KMS-11 (cell line): Measurements from ENCODE around the gene BDH1.

Experiments used
- H2AFZ ChIP-seq: fragments of 200-600 bp; sonication (generic); 2 replicates; pipeline ENCODE4 v1.6.1; 2016; ENCODE audit warnings: antibody characterized with exemption, mixed run types, low read depth
- H3K27ac ChIP-seq: fragments of 200-600 bp; sonication (generic); 2 replicates; pipeline ENCODE4 v1.6.1; 2016; ENCODE audit warnings: mild to moderate bottlenecking, mixed run types
- H3K27me3 ChIP-seq: fragments of 200-600 bp; sonication (generic); 2 replicates; pipeline ENCODE4 v1.6.1; 2017; ENCODE audit warnings: mild to moderate bottlenecking, low read depth, mixed run types, moderate library complexity; ENCODE audit not compliant: insufficient read depth
- H3K36me3 ChIP-seq: fragments of 200-600 bp; sonication (generic); 2 replicates; pipeline ENCODE4 v1.6.1; 2017; ENCODE audit warnings: mild to moderate bottlenecking, mixed run types; ENCODE audit not compliant: insufficient read depth
- H3K4me1 ChIP-seq: fragments of 200-600 bp; sonication (generic); 2 replicates; pipeline ENCODE4 v1.6.1; 2016; ENCODE audit warnings: mild to moderate bottlenecking, low read depth, mixed run types; ENCODE audit not compliant: poor library complexity, severe bottlenecking
- H3K4me2 ChIP-seq: fragments of 200-600 bp; sonication (generic); 2 replicates; pipeline ENCODE4 v1.7.0; 2016; ENCODE audit warnings: mild to moderate bottlenecking, mixed run types
- H3K4me3 ChIP-seq: fragments of 200-600 bp; sonication (generic); IDR thresholded peaks from 2 replicates; pipeline ENCODE4 v1.6.1; 2017; ENCODE audit warnings: low read depth, low read length, mixed read lengths; ENCODE audit not compliant: insufficient read depth
- H3K79me2 ChIP-seq: fragments of 200-600 bp; sonication (generic); 2 replicates; pipeline ENCODE4 v1.6.1; 2016; ENCODE audit warnings: low read depth, mixed run types; ENCODE audit not compliant: insufficient read depth
- H3K9ac ChIP-seq: fragments of 200-600 bp; sonication (generic); 2 replicates; pipeline ENCODE4 v1.6.1; 2016; ENCODE audit warnings: mild to moderate bottlenecking, mixed run types
- H4K20me1 ChIP-seq: fragments of 200-600 bp; sonication (generic); 2 replicates; pipeline ENCODE4 v1.6.1; 2016; ENCODE audit warnings: mild to moderate bottlenecking, mixed run types; ENCODE audit not compliant: insufficient read depth
- TF ChIP-seq, protein P1 (sequence below): fragments of 200-600 bp; sonication (generic); conservative IDR thresholded peaks from 2 replicates; pipeline ENCODE4 v1.6.1; 2017; ENCODE audit warnings: low read depth, mild to moderate bottlenecking, antibody characterized with exemption, low read length, moderate library complexity, mixed read lengths

The BDH1 gene

DNA sequence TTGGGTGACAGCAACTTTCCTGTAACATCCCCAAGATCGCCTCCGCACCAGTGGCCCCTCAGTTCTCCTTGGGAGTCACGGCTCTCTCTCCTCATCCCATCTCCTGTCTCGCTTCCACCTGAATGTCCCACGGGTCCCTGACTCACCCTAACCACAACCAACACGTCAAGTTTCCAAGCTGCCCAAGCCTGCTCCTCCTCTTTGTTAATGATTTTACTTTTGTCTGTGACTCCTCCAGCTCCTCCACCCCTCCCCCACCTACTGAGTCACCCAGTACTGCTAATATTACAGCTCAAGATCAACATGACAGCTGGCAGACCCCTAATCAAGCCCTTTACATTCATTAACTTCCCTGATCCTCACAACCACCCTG lies 39.3 kb downstream of the BDH1 start:
- H3K27me3 ChIP-seq, result no peaks in the 10 kb centered on the region
- no peaks in the 10 kb centered on the region for H3K79me2 ChIP-seq
- H3K36me3 ChIP-seq, result no peaks in the 10 kb centered on the region; the same call in 1 of the 2 replicates
- H3K4me2 ChIP-seq, result no peak overlapping the region
- H2AFZ ChIP-seq, result no peak overlapping the region
- no peak overlapping the region for H3K27ac ChIP-seq
- H3K9ac ChIP-seq, result no peak overlapping the region
- H4K20me1 ChIP-seq, result no peaks in the 10 kb centered on the region
- TF ChIP-seq, protein P1, sequence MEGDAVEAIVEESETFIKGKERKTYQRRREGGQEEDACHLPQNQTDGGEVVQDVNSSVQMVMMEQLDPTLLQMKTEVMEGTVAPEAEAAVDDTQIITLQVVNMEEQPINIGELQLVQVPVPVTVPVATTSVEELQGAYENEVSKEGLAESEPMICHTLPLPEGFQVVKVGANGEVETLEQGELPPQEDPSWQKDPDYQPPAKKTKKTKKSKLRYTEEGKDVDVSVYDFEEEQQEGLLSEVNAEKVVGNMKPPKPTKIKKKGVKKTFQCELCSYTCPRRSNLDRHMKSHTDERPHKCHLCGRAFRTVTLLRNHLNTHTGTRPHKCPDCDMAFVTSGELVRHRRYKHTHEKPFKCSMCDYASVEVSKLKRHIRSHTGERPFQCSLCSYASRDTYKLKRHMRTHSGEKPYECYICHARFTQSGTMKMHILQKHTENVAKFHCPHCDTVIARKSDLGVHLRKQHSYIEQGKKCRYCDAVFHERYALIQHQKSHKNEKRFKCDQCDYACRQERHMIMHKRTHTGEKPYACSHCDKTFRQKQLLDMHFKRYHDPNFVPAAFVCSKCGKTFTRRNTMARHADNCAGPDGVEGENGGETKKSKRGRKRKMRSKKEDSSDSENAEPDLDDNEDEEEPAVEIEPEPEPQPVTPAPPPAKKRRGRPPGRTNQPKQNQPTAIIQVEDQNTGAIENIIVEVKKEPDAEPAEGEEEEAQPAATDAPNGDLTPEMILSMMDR, result no peak
- H3K4me1 ChIP-seq, result no peaks in the 10 kb centered on the region
- no peak overlapping the region for H3K4me3 ChIP-seq

DNA sequence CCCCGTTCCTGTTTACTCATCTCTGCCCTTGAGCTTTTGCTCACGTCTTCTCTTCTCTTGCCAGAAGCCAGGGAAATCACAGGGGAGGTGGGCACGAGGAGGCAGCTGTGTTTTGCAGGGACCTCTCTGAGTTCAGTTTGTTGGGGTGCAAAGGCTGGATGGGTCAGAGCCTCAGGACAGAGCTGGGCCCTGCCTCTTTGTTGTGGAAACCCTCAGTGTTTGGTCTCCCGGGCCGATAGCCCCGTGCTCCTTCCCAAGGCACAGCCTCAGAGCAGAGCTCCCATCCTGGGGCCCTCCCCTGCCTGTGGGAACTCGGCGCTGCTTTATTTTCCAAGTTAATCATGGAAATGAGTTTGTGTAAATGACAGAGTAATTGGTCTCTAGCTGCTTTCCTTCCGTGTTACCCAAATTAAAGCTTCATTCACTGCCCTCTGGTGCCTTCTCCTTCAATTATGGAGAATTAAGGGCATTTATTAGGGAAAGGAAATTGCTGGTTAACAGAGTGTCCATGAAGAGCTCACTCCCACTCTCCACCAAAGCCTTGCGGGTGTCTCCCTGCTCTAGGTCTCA lies 40.9 kb downstream of the BDH1 start:
- H3K27ac ChIP-seq, result no peak overlapping the region
- H4K20me1 ChIP-seq, result no peaks in the 10 kb centered on the region
- no peaks in the 10 kb centered on the region for H3K27me3 ChIP-seq
- H2AFZ ChIP-seq, result no peak overlapping the region
- no peak overlapping the region for H3K4me3 ChIP-seq
- no peaks in the 10 kb centered on the region; the same call in 1 of the 2 replicates for H3K36me3 ChIP-seq
- no peak overlapping the region for H3K9ac ChIP-seq
- TF ChIP-seq, protein P1, result no peak
- H3K79me2 ChIP-seq, result no peaks in the 10 kb centered on the region
- H3K4me1 ChIP-seq, result no peaks in the 10 kb centered on the region
- H3K4me2 ChIP-seq, result no peak overlapping the region

DNA sequence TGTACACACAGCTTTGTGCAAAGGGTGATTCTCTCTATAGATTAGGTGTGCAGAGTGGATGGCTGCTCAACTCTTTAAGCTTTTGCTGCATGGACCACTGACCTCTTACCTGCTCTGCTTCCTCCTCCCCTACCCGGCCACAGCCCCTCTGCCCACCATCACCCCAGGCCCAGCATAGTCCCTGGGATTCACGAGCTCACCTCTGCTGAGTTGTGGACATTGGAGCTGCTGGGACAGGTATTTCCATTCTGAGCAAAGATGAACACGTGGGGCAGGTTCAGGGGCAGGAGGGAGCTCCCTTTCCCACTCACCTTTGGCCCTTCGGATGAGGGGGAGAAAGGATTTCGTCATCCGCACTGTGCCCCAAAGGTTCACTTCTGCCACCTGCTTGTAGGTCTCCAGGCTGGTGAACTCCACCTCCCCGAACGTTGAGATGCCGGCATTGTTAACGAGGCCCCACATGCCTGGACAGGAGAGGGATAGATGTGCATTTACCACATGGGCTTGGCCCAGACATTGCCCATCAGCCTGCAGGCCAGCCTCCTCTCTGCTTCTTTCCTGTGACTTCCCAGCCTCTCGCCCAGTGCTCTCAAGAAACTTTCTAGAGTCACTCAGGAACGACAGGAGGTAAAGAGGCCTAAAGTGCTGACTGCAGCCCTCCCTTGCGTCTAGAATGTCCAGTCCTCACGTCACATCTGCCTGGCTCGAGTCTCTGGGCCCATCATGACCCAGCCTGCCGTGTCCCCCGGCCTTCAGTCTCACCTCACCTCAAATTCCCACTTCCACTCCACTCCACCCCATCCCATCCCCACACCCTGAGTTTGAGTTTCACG lies 41.6 kb downstream of the BDH1 start:
- no peak overlapping the region for H3K9ac ChIP-seq

DNA sequence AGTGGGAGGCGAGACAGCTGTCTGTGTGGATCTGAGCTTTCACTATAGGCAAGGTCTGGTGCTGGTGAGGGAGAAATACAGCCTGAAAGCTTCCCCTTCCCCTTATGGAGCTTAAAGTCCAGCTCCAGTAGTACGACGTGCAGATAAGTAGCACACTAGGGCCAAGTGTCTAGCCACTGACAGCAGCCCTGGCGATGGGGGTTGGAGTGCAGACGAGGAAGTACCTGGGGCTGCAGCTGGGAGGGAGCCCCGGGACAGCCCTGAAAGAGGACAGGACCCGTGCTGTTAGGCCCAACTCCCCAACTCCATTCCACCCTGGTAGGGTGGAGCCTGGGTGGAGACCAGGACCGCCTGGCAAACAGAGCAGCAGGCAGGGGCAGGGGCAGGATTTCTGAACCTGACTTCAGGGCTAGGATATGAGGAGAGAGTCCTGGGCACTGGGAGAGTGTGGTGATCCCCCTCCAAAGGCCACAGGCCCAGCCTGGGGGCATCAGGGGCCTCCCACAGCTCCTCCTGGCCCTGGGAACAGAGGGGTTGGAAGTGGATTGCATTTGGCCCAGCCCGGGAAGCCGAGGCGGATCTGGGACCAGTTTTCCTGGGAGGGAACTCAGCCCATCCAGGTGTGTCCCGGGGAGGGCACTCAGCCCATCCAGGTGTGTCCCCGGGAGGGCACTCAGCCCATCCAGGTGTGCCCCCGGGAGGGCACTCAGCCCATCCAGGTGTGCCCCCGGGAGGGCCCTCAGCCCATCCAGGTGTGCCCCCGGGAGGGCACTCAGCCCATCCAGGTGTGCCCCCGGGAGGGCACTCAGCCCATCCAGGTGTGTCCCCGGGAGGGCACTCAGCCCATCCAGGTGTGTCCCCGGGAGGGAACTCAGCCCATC lies 42.8 kb downstream of the BDH1 start:
- TF ChIP-seq, protein P1, result no peak
- no peaks in the 10 kb centered on the region for H3K4me1 ChIP-seq
- no peak overlapping the region for H3K9ac ChIP-seq
- H3K4me2 ChIP-seq, result no peak overlapping the region
- no peak overlapping the region for H3K4me3 ChIP-seq
- H3K27ac ChIP-seq, result no peak overlapping the region
- H3K36me3 ChIP-seq, result no peaks in the 10 kb centered on the region; the same call in 1 of the 2 replicates
- no peaks in the 10 kb centered on the region for H4K20me1 ChIP-seq
- no peaks in the 10 kb centered on the region for H3K27me3 ChIP-seq
- no peaks in the 10 kb centered on the region for H3K79me2 ChIP-seq
- H2AFZ ChIP-seq, result no peak overlapping the region

More for the DNA sequence above, 41.6 kb downstream of the BDH1 start:
- Histone ChIP-seq H3K27me3 (no peaks in the 10 kb centered on the region), H3K27ac (no peak overlapping the region), H4K20me1 (no peaks in the 10 kb centered on the region), H3K79me2 (no peaks in the 10 kb centered on the region), H3K4me3 (no peak overlapping the region), H3K4me1 (no peaks in the 10 kb centered on the region), H2AFZ (no peak overlapping the region), H3K36me3 (no peaks in the 10 kb centered on the region; the same call in 1 of the 2 replicates), H3K4me2 (no peak overlapping the region)
- TF ChIP-seq, protein P1, result no peak
